Activated T-helper 17 cell treated with anti-CD3 and anti-CD28 coated beads, Interleukin-2, amount 50 U/mL, for 72 hours (primary cell): Measurements from ENCODE around the gene CRTAP. TPM values are rescaled to one million over a fixed set of nuclear protein-coding genes. Genes with fewer than 3 reads are reported as not detected.
"Not testable (repeated sequence)": the region's sequence is repeated elsewhere in the genome, so short reads cannot be mapped to it uniquely, and the experiment has no call there.

Experiments
- ATAC-seq: fragments of 150-1000 bp; cut with Tn5 transposase; replicated peaks from 2 replicates; pipeline ENCODE4 v1.10.0; 2021; ENCODE audit warnings: mild to moderate bottlenecking, moderate library complexity
- H3K27ac Mint-ChIP-seq: one replicate; pipeline ENCODE4 v1.8.0; 2022; ENCODE audit warnings: mixed read lengths
- H3K27me3 Mint-ChIP-seq: one replicate; pipeline ENCODE4 v1.8.0; 2022; ENCODE audit warnings: mixed read lengths
- H3K36me3 Mint-ChIP-seq: one replicate; pipeline ENCODE4 v1.8.0; 2022; ENCODE audit warnings: low read depth, mild to moderate bottlenecking, mixed read lengths
- H3K4me1 Mint-ChIP-seq: one replicate; pipeline ENCODE4 v1.8.0; 2022; ENCODE audit warnings: mixed read lengths
- H3K4me3 Mint-ChIP-seq: one replicate; pipeline ENCODE4 v1.8.0; 2022; ENCODE audit warnings: mild to moderate bottlenecking, mixed read lengths
- H3K9me3 Mint-ChIP-seq: one replicate; pipeline ENCODE4 v1.8.0; 2022; ENCODE audit warnings: mixed read lengths
- total RNA-seq, 2 donors: library from RNA; stranded (reverse); gene quantifications; one replicate each; pipeline ENCODE4 v1.2.3, GENCODE V29; 2022

CRTAP gene
- total RNA-seq, 2 donors from 2014 or later = 38.2 to 60.7 TPM

DNA sequence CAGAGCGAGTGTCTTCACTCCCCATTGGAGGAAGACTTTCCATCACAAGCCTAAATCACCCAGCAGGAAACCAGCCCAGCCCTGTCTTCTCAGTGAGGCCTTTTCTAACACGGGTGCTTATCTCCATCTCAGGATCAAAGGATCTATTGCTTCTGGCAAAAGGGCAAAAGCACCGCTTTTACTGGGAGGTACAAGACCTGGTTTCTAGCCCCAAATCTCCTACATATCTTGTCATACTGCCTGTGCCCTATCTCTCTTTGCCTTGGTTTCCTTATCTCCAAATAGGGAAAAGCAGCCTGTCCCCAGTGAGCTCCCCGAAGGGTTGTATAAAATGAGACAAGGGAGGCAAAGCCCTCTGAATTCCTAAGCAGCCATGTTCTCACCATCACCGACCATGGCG lies 22.1 kb upstream of the CRTAP start:
- Mint-ChIP-seq H3K4me1 (peaks cover 72% of the 10 kb centered on the region), H3K36me3 (peaks cover 89% of the 10 kb centered on the region)

DNA sequence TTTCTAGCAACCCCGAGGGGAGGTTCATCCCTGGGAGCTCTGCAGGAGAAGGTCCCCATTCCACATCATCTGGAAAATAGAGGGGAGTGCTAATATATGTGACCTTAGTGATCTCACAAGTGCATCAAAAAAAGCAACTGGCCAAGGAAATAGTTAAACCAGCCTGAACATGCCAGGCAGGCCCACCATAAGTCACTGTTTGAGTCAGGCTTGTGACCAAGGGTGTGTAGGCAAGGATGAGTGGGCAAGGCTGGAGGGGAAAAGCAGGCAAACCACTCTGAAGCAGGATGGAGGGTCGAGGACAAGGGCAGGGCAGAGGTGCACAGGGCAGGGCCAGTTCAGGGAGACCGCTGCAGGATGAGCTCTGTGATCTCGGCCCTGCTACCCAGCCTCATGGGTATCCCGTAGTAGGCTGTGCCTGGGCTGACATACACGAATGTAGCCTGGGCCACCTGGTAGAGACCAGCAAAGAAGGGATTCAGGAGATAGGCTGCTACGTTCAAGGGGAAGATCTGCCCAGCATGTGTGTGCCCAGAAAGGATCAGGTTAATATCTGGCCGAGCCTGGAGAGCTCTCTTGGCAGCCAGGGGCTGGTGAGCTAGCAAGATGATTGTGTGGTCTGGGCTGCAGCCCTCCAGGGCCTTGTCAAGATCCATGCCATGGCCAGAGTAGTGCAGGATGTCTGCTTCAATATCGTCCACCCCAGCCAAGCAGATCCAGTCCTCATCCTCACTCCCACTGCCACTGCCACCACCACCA lies 21.1 kb upstream of the CRTAP start:
- H3K27me3 Mint-ChIP-seq = no peaks in the 10 kb centered on the region
- no peaks in the 10 kb centered on the region for H3K9me3 Mint-ChIP-seq
- peaks cover 70% of the 10 kb centered on the region for H3K4me1 Mint-ChIP-seq
- ATAC-seq = no peak
- peak overlapping the region; percentile 51 for H3K27ac Mint-ChIP-seq
- peaks cover 85% of the 10 kb centered on the region for H3K36me3 Mint-ChIP-seq
- peak overlapping the region; percentile 99 for H3K4me3 Mint-ChIP-seq

More for the DNA sequence above, 22.1 kb upstream of the CRTAP start:
- Mint-ChIP-seq H3K27ac (peak overlapping the region; percentile 51), H3K4me3 (peak overlapping the region; percentile 99), H3K27me3 (no peaks in the 10 kb centered on the region), H3K9me3 (no peaks in the 10 kb centered on the region)
- no peak for ATAC-seq

DNA sequence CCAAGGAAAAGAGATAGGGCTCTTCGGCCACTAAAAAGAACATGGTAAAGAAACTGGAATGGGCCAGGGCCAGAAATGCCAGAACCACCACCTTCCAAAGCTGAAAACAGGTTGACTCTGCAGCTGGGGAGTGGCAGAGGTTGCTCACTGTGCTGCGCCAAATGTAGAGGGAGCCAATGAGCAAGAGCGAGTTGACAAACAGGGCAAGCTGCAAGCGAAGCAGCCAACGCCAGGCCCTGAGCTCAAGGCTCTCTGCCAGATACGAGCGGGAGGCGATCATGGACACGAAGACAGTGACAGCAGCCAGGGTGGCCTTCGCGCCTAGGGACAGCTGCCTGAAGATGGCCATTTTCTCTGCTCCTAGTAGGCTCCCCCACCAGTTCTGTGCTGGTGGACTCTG lies 20.0 kb upstream of the CRTAP start:
- Mint-ChIP-seq H3K36me3 (peaks cover 73% of the 10 kb centered on the region), H3K9me3 (no peaks in the 10 kb centered on the region), H3K4me1 (peaks cover 58% of the 10 kb centered on the region), H3K27ac (peak overlapping the region; percentile 51), H3K27me3 (no peaks in the 10 kb centered on the region), H3K4me3 (peak overlapping the region; percentile 99)
- ATAC-seq = no peak

- Mint-ChIP-seq H3K4me3 (peak overlapping the region; percentile 99), H3K4me1 (peaks cover 42% of the 10 kb centered on the region), H3K27me3 (no peaks in the 10 kb centered on the region), H3K36me3 (peaks cover 57% of the 10 kb centered on the region), H3K9me3 (no peaks in the 10 kb centered on the region), H3K27ac (peak overlapping the region; percentile 96)
- no peak for ATAC-seq
These were observed 18.4 kb upstream of the CRTAP start for GRCh38 chr3:33095436-33095835.

DNA sequence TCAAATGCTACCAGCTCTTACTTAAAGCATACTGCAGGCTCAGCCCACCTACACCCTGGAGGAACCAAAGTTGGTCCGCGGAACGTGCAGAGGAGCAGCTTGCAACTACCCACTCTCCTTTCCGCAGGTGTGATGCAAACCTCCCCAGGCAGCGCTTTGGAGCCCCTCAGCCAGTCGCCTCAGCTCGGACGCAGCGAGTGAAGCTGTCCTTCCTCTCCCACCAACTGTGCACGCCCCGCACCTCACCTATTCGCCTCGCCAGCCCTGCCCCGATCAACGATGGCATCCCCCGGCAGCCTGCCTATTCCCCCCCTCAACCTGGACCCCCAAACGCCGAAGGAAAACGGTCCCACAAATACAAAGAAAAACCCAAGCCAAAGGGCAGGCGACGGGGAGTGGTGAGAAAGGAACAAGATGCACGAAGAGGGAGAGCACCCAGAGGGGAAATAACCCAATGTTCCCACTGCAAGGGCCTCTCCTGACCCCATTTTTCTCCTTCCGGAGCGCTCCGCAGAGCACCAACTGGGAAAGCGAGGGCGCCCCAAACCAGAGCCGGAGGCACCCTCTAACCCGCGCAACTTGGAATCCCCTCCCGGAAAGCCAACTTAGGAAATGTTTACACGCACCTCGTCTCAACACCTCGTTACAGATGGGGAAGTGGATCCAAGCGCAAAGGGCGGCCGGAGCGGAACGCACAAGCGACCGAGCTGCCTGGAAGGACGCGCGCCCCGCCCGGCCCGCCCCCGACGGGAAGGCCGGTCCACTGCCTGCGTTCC lies 17.5 kb upstream of the CRTAP start:
- peak; percentile 52 for ATAC-seq

GRCh38 chr3:33099109-33099645 lies 14.6 kb upstream of the CRTAP start:
- Mint-ChIP-seq H3K4me1 (peaks cover 6% of the 10 kb centered on the region), H3K27ac (no peak overlapping the region), H3K4me3 (no peak overlapping the region), H3K9me3 (no peaks in the 10 kb centered on the region), H3K27me3 (no peaks in the 10 kb centered on the region), H3K36me3 (peaks cover 20% of the 10 kb centered on the region)
- no peak for ATAC-seq

More for the DNA sequence above, 17.5 kb upstream of the CRTAP start:
- Mint-ChIP-seq H3K4me1 (peaks cover 34% of the 10 kb centered on the region), H3K36me3 (peaks cover 49% of the 10 kb centered on the region), H3K27me3 (no peaks in the 10 kb centered on the region), H3K9me3 (no peaks in the 10 kb centered on the region), H3K27ac (peak overlapping the region; percentile 96), H3K4me3 (peak overlapping the region; percentile 99)

GRCh38 chr3:33099701-33100100 lies 14.1 kb upstream of the CRTAP start:
- Mint-ChIP-seq H3K4me3 (no peak overlapping the region), H3K36me3 (peaks cover 16% of the 10 kb centered on the region), H3K27me3 (no peaks in the 10 kb centered on the region), H3K9me3 (no peaks in the 10 kb centered on the region), H3K4me1 (peaks cover 4% of the 10 kb centered on the region), H3K27ac (no peak overlapping the region)
- ATAC-seq = no peak

GRCh38 chr3:33100229-33100628 lies 13.6 kb upstream of the CRTAP start:
- no peak overlapping the region for H3K27ac Mint-ChIP-seq
- H3K9me3 Mint-ChIP-seq = no peaks in the 10 kb centered on the region
- H3K4me3 Mint-ChIP-seq = no peak overlapping the region
- no peaks in the 10 kb centered on the region for H3K27me3 Mint-ChIP-seq
- peaks cover 4% of the 10 kb centered on the region for H3K4me1 Mint-ChIP-seq
- H3K36me3 Mint-ChIP-seq = peaks cover 13% of the 10 kb centered on the region
- no peak for ATAC-seq

GRCh38 chr3:33103034-33103433 lies 10.8 kb upstream of the CRTAP start:
- Mint-ChIP-seq H3K27ac (no peak overlapping the region), H3K4me1 (no peaks in the 10 kb centered on the region), H3K4me3 (no peak overlapping the region), H3K27me3 (no peaks in the 10 kb centered on the region), H3K9me3 (no peaks in the 10 kb centered on the region), H3K36me3 (no peaks in the 10 kb centered on the region)
- ATAC-seq = no peak

- Mint-ChIP-seq H3K36me3 (no peaks in the 10 kb centered on the region), H3K4me3 (no peak overlapping the region), H3K9me3 (no peaks in the 10 kb centered on the region), H3K4me1 (no peaks in the 10 kb centered on the region), H3K27ac (no peak overlapping the region), H3K27me3 (no peaks in the 10 kb centered on the region)
- ATAC-seq = no peak
These were observed 10.3 kb upstream of the CRTAP start for GRCh38 chr3:33103480-33103879.

GRCh38 chr3:33104803-33105202 lies 9.0 kb upstream of the CRTAP start:
- no peaks in the 10 kb centered on the region for H3K36me3 Mint-ChIP-seq
- H3K27ac Mint-ChIP-seq = no peak overlapping the region
- no peaks in the 10 kb centered on the region for H3K27me3 Mint-ChIP-seq
- no peaks in the 10 kb centered on the region for H3K4me1 Mint-ChIP-seq
- H3K4me3 Mint-ChIP-seq = no peak overlapping the region
- ATAC-seq = no peak
- no peaks in the 10 kb centered on the region for H3K9me3 Mint-ChIP-seq

GRCh38 chr3:33105341-33105948 lies 8.4 kb upstream of the CRTAP start:
- Mint-ChIP-seq H3K4me3 (no peak overlapping the region), H3K27ac (no peak overlapping the region), H3K27me3 (no peaks in the 10 kb centered on the region), H3K4me1 (no peaks in the 10 kb centered on the region), H3K9me3 (no peaks in the 10 kb centered on the region), H3K36me3 (no peaks in the 10 kb centered on the region)
- no peak for ATAC-seq

- not testable (repeated sequence) for H3K36me3 Mint-ChIP-seq, H3K27me3 Mint-ChIP-seq, H3K4me3 Mint-ChIP-seq, H3K9me3 Mint-ChIP-seq, H3K27ac Mint-ChIP-seq, H3K4me1 Mint-ChIP-seq, ATAC-seq
These were observed 7.0 kb upstream of the CRTAP start for GRCh38 chr3:33106854-33107253.

DNA sequence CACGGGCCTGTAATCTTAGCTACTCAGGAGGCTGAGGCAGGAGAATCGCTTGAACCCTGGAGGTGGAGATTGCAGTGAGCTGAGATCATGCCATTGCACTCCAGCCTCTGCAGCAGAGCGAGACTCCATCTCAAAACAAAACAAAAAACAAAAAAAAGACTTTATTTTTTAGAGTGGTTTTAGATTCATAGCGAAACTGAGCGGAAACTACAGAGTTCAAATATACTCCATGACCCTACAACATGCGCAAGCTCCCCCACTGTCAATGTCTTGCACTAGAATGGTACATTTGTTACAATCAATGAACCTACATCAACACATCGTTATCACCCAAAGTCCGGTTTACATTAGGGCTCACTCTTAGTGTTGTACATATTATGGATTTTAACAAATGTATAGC lies 2.2 kb upstream of the CRTAP start:
- Mint-ChIP-seq H3K9me3 (no peaks in the 10 kb centered on the region), H3K36me3 (no peaks in the 10 kb centered on the region), H3K4me3 (peak overlapping the region; percentile 87), H3K27me3 (no peaks in the 10 kb centered on the region), H3K27ac (peak overlapping the region; percentile 14), H3K4me1 (peaks cover 21% of the 10 kb centered on the region)
- ATAC-seq = peak; percentile 22
